Upper lobe of left lung (tissue), 4 donors: ENCODE results near the gene HM13.
A peak's percentile ranks its signal among the peaks of the same experiment; 100 is the strongest.

Experiments
- CTCF ChIP-seq, 6 experiments: fragments of 450-650 bp in 4 of 6; fragments of 200-600 bp in 2 of 6; sonication (generic) in 2 of 6; IDR thresholded peaks; one replicate each; pipeline ENCODE4 v1.5.1; 2016 to 2019; ENCODE audit warnings: antibody characterized with exemption in 6 of 6
- EP300 ChIP-seq, 4 donors: sonication (generic); formaldehyde crosslinking; IDR thresholded peaks; one replicate each; pipeline ENCODE4 v1.5.1; 2017; ENCODE audit warnings: antibody characterized with exemption in 4 of 4, control low read depth in 2 of 4
- POLR2A ChIP-seq, 4 donors: fragments of 450-650 bp; IDR thresholded peaks; one replicate each; pipeline ENCODE4 v1.5.1; 2016 to 2017; ENCODE audit warnings: antibody characterized with exemption in 4 of 4, mild to moderate bottlenecking in 2 of 4
- POLR2AphosphoS5 ChIP-seq, 2 donors: sonication (generic); formaldehyde crosslinking; IDR thresholded peaks; one replicate each; pipeline ENCODE4 v1.5.1; 2017; ENCODE audit warnings: antibody characterized with exemption in 2 of 2

GRCh38 chr20:31594558-31595379 is 80.5 kb downstream of the HM13 start:
- TF ChIP-seq POLR2AphosphoS5 (IDR thresholded peaks at IDR 0.05) (peak in 1 of 2 donors; percentile 31), POLR2A (IDR thresholded peaks at IDR 0.05) (peak in 1 of 4 donors; percentile 20), CTCF (IDR thresholded peaks at IDR 0.05) (no peak), EP300 (IDR thresholded peaks at IDR 0.05) (peak in 1 of 4 donors; percentile 66)
